Testis (tissue), 2 donors: Measurements from ENCODE around the gene WFDC1.

Experiments used
- POLR2A ChIP-seq: fragments of 450-650 bp; IDR thresholded peaks from one replicate; pipeline ENCODE4 v1.6.1; 2017; ENCODE audit warnings: antibody characterized with exemption, mild to moderate bottlenecking, moderate library complexity
- TF ChIP-seq, protein P1 (sequence below), 3 experiments: fragments of 450-650 bp in 2 of 3; fragments of 200-600 bp in 1 of 3; sonication (generic) in 1 of 3; IDR thresholded peaks; one replicate each; pipeline ENCODE4 v1.5.1; 2016 to 2019; ENCODE audit warnings: antibody characterized with exemption in 3 of 3, mild to moderate bottlenecking in 2 of 3, moderate library complexity in 1 of 3

- TF ChIP-seq, protein P1, sequence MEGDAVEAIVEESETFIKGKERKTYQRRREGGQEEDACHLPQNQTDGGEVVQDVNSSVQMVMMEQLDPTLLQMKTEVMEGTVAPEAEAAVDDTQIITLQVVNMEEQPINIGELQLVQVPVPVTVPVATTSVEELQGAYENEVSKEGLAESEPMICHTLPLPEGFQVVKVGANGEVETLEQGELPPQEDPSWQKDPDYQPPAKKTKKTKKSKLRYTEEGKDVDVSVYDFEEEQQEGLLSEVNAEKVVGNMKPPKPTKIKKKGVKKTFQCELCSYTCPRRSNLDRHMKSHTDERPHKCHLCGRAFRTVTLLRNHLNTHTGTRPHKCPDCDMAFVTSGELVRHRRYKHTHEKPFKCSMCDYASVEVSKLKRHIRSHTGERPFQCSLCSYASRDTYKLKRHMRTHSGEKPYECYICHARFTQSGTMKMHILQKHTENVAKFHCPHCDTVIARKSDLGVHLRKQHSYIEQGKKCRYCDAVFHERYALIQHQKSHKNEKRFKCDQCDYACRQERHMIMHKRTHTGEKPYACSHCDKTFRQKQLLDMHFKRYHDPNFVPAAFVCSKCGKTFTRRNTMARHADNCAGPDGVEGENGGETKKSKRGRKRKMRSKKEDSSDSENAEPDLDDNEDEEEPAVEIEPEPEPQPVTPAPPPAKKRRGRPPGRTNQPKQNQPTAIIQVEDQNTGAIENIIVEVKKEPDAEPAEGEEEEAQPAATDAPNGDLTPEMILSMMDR (IDR thresholded peaks at IDR 0.05), result no peak
- TF ChIP-seq POLR2A, result no peak
These were observed 39.4 kb downstream of the WFDC1 start for GRCh38 chr16:84334058-84334457.
